ENCODE measurements around the gene CWC27.

Gene CWC27

DNA sequence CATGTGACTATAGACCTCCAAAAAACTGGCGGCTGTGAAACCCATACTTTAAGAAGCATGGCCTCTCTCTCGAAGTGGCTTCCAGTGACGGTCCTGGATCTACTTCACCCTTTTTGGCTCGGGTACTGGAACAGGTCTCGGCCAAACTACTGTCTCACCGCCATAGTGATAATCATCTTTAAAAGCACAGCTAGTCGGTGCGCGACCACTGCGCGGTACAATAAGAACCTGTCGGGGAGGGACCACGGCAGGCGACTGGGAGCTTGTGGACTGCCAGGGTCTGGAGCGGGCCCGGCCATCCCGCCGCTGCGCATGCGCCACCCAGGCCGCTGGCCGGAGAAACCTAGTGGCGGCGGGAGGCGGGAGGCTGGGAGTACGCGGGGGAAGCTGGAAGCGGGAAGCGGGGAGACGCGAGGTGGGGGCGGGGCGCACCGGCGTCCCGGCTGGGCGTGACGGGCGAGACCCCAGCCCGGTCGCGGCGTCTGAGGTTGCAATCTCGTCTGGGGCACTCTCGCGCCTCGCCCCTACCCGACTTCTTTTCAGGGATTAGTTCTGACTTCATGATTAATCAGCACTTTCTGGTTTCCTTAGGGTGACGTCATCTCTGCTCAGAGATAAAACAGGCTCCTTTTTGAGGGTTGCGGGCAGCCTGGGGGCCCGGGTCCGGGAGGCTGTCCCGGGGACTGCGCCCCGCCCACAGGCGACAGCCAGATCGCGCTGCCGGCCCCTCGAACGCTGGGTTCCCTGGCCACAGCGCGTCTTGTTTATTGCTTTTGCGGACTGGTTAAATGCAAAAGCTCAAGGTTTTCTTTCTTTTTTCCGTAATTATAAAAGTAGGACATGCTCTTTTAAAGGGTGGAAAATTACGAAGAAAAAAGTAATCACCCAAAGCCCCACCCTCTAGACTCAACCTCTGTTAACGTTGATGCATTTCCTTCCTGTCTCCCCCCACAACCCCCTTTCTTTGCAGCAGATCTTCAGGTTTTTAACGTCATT, 266.8 kb downstream of the CWC27 start:
- peak; percentile 58 for DNase-seq (ENCODE audit: low read depth in 2 of 2)

DNA sequence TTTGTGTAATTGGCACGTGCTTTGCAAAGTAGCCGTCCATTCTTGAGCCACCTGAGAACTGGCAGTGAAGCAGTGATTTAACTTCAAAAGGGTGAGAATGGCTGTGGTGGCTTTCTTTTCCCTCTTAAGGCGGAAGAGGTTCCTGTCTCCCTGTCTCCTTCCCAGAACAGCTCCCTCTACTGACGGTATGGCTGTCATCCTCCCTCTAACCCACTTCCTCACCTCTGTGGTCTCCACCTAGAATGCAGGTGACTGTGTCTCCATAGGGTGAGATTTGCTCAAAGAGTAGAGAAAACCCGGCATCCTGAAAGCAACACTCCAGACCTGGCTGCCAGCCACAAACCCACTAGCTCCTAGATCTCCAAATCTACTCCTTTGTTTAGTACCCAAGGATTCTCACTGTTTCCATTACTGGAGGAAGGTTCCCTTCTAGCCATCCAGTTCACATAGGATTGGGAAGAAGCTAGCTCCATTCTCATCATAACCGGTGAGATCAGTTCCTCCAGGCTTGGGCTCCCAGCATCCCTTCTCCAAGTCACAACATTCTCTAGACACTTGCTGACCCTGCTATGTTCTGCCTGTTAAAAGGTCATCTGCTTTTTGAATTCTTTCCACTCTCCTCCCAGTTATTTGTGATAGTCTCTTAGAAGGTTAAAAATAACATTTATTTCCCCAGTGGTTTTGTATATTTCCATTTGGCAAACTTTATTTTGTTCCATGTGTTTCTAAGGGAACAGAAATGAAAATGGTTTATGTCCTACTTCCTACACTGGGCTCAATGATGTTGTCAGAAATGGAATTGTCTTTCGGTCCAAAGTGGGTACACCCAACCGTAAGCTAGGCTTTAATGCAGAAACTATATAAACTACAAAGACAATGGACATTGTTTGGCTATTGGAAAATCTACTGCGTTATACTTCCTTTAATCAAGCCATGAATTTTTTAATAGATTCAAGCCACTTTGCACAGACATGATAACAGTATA, 269.4 kb downstream of the CWC27 start:
- DNase-seq (ENCODE audit: low read depth in 2 of 2) = no peak

DNA sequence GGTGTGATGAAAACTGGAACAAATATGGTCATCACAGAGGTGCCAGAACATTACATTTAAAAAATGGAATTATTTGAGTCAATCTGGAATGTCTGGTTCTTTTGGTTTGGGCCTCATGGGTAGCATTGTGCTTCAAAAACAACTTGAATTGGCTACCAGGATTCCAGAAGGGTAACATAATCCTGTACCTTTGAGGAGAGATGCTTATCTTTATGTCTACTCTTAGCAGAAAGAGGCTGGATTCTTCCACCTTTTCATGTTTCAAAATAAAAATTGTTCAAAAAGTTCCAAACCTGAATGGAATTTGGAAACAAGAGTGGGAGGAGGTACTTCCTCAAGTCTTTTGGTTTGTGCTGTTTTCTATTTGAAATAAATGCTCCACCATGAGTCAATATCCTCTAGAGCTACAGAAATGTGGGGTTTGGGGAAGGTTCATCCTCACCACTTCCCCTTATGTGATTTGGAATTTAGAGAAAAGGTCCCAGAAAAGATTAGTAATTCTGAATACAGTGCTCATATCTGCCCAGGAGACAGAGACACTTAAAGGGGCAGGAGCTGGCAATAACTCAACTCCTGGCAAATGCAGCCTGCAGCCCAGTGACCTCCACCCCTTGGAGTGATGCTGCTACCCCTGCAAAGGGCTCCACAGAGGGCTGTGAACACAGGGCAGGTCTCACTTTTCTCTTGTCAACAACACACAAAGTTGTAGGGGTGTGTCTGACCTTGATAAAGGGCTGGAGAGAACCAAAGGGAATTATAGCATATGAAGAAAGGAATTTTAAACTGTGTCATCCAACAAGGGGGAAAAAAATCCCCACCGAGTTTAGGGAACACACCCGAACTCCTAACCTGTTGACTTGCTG, 272.8 kb downstream of the CWC27 start:
- no peak for DNase-seq (ENCODE audit: low read depth in 2 of 2)

DNA sequence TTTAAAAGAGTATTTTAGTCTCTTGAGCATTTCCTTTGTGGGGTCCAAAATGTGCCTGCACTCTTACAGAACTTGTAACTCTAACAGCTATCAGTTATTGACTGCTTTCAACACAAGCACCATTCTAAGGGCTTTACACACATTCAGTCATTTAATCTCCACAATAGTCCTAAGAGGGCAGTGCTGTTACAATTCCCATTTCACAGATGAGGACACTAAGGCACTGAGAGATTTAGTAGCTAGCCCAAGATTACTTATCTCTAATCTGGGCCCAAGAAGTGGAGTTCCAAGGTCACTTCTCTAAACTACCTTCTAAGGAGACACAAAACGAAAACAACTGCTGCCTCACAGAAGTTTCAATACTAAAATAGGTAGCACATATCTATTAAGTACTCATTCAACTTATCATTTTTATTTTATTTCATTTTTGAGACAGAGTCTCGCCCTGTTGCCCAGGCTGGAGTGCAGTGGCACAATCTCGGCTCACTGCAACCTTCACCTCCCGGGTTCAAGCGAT, 275.2 kb downstream of the CWC27 start:
- no peak for DNase-seq (ENCODE audit: low read depth in 2 of 2)

DNA sequence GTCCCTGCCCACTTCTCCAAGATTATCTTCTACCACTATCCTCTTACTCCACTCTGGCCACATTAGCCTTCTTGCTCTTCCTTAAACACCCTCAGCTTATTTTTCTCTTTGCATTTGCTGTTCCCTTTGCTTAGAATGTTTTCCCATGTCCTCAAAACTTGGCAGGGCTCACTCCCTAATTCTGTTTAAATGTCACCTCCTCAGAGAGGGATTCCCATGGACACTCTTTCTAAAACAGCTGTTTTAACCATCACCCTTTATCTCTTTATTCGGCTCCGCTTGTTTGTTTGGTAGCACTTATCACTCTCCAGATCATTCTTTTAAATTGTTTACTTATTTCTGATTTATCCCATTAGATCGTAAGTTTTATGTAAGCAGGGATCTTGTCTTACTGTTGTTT, 278.5 kb downstream of the CWC27 start:
- DNase-seq (ENCODE audit: low read depth in 2 of 2) = no peak

DNA sequence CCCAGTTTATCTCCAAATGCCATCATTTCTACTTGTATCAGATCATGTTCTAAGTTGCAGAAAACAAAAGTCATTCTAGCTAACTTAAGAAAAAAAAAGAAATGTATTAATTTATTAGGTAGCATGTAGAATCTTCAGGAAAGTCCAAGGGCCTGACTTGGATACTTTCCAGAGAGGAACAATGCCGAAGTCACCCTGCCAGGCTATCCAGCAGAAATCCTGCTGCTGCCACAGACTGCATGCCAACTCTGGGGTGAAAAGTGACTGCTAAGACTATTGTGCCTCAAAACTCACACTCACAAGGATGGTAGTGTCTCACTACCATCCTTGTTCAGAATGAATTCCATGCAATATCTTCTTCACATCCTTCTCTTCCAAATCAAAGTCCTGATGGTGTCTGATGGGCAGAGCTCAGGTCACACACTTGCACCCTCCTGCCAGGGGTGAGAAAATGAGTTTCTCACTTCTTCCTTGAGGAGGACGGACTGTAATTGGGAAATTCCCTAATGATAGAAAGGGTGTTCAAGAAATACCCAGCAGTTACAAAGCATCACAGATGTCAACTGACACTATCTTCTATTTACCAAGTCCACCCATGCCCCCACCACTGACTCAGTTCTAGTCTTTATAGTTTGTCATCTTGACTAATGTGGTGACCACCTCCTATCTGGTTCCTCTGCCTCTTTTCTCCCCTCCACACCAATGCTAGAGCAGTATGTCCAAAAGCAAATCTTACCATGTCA, 279.4 kb downstream of the CWC27 start:
- DNase-seq (ENCODE audit: low read depth in 2 of 2) = no peak

DNA sequence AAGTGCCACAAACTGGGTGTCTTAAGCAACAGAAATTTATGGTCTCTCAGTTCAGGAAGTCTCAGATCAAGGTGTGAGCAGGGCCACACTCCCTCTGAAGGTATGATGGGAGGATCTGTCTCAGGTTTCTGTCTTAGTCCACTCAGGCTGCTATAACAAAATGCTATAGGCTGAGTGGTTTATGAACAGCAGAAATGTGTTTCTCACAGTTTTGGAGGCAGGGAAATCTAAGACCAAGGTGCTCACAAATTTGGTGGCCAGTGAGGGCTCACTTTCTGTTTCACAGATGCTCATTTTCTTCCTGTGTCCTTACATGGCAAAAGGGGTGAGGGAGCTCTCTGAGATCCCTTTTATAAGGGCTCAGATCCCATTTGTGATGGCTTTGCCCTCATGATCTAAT, 281.4 kb downstream of the CWC27 start:
- DNase-seq (ENCODE audit: low read depth in 2 of 2) = no peak

DNA sequence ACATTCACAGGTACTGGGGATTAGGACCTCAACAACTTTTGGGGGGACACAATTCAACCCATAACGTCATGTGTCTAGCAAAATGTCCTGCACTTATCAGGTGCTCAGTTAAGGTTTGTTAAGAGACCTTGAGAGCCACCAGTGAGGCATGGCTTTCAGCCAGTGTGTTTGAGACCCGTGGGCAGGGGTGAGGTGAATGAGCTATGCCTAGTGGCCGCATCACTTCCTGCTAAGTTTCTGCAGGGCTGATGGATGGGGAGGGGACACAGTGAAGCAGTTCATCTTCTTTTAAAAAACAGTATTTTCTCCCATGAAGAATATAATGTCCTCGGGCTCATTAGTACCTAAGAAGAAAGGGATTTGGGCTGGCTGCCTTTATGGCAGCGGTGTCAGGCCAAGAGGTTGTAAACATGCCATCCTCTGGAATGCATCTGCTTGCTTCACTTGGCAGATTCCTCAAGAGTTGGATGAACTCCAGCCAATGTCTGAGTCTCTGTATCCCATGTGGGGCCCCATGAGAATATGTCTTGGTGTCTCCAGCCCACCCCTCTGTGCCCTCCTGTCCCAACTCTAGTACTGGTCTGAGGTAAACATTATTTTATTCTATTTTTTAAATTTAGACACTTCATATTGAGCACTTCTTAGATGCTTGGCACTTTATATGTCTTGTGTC, 282.2 kb downstream of the CWC27 start:
- no peak for DNase-seq (ENCODE audit: low read depth in 2 of 2)

DNA sequence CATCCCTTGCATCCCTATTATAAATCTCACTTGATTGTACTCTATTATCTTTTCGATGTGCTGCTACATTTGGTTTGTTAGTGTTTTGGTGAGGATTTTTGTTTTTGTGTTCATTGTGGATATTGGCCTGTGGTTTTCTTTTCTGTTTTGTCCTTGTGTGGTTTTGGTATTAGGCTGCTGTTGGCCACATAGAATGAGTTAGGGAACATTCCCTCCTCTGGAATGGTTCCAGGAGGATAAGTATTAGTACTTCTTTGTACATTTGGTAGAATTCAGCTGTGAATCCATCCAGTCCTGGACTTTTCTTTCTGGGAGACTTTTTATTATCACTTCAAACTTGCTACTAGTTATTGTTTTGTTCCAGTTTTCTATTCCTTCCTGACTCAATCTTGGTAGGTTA, 287.2 kb downstream of the CWC27 start:
- no peak for DNase-seq (ENCODE audit: low read depth in 2 of 2)

DNA sequence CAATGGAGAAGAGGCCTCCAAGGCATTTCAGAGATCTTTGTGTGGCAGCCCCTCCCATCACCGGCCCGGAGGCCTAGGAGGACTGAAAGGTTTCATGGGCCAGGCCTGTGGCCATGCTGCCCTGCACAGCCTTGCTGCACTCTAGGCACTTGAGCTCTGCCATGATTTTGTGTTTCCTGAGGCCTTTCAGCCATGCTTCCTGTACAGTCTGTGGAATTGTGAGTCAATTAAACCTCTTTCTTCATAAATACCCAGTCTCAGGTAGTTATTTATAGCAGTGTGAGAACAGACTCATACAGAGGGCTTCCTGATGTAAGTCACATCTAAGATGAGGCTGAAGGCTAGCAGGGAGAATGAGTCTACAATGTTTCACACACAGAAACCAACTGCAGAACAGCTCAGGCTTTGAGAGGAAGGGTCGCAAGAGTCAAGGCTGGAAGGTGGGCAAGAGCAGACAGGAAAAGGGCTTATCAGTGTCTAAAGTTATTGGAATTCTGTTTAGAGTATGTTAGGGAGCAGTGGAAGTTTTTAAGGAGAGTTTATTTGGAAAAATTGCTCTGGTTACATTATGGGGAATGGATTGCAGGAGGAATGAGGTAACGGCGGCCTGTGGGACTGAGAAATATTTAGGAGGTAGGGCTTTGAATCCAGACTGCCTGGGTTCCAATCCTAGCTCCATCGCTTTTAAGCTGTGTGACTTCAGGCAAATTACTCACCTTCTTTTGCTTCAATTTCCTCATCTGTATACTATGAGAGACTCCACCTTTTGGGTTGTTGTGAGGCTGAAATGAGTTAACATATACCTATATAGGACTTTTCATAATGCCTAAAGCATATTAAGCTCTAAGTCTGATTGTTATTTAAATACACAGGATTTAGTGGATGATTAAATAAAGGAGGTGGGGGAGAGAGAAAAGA, 291.2 kb downstream of the CWC27 start:
- no peak for DNase-seq (ENCODE audit: low read depth in 2 of 2)

DNA sequence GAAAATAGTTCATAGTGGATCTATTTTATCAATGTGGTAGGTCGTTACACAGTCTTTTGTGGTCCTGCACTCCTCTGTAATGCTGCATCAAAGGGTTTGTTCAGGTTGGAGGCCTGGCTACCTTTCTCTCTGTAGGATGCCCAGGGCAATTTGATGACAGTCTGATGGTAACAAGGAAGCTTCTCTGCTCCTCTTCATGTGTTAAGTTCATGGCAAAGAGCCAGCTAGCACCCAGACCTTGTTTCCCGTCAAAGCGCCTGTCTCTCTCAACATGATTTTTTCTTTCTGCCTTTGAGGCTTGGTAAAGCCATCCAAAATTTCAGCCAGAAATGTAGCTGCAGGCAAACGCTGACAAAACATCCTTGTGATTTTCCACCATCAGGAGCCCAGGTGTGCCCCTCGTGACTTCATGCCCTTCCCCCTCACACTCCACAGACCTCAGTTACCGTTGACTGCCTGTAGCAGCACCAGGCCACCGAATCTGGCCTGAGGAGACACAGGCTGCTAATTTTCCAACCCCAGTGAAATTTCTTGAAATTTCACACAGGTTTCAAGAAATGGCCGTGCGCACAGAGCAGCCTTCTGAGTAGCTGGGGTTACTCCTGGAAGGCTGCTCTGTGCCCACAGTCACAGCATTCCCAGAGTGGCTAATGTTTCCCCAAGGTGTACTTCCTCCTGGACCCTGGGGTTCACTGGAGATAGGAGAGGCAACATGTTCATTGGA, 292.7 kb downstream of the CWC27 start:
- no peak for DNase-seq (ENCODE audit: low read depth in 2 of 2)

DNA sequence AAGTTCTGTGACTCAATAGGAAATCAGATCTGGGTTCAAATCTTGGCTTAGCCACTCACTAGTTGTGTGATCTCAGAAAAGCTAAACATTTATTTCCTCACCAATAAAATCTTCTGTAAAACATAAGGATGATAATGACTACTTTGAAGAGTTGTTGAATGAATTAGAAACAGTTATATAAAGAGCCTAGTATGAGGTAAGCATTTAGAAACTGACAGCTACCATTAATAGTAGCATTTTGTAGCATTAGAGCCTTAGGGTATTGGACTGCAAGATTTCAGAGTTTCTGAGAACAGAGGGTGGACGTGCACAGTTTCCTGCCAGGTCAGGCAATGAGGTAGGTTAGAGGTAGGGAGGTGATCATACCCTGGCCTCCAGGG, 293.2 kb downstream of the CWC27 start:
- no peak for DNase-seq (ENCODE audit: low read depth in 2 of 2)

DNA sequence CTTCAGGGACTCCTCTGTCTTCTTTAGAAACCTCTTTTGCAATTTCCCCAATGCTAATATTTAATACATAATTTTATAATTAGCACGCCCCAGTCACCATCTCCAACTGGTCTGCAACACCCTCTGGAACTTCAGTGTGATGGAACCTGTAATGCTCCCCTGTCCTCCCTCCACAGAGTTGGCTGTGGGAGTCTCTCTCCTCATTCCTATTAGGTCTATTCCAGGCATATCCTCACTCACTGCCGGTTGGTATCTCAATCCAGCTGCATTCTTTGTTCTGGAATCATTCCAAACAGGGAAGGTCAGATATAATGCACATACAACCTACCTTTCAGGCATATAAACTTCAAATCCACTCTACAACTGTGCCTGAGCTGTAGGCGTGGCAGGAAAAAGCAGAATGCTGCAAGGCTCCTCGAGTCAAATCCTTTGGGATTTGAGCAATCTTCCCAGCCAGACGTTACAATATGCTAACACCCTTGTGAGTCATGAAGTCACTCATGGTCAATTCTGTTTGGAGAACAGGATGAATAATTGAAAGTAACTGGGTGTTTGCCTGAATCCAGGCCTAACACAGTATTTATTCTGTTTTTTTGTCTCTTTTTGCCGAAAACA, 293.8 kb downstream of the CWC27 start:
- DNase-seq (ENCODE audit: low read depth in 2 of 2) = no peak

DNA sequence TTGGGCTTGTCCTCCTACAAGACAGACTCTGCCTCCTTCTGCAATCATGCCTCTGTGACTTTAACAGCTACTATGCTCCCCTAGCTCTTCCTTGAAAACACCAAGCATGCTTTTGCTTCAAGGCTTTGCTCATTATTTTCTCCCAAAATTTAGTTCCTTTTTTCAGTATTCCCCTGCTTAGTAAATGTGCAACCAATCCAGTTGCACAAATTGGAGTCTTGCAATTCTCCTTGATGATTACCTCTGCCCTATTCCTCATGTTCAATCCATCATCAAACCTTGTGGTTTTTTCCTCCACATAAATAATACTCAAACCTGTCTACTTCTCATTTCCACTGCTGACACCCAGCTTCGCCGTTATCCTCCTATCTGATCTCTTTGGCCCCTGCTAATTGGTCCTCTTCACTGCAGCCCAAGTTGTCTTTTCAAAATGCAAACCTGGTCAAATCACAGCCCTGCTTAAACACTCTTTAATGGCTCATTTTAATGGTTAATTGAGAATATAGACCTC, 296.3 kb downstream of the CWC27 start:
- DNase-seq (ENCODE audit: low read depth in 2 of 2) = no peak

DNA sequence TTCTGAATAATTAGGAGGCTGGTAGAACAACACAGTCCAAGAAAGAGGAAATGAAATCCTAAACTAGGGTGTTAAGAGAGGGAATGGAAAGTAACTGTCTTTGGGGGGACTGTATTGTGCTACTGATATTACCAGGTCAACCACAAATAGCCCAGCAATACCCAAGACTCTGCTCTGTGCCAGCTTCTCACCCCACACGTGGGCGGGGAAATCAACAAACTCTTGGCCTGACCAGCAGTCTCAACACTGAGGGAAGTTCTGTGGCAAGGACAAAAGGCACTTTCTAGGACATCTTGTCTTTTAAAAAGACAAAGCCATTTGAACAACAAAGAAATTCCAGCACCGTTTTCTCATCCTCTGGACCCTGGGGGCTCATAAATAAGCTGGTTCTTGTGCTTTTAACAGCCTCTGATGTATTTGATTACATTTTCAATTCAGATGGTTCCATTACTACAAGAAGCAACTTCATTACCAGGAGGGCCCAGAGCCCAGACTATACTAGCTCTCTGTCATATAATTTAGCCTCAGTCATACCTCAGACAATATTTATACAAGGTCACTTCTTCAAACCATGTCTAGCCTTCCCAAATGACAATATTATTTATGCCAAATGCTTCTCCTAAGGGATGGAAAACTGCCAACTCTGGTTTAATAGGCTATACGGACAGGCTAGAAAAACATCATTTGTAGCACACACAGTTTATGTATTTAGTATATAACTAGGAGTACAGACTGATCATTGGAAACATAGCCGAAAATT, 297.8 kb downstream of the CWC27 start:
- no peak for DNase-seq (ENCODE audit: low read depth in 2 of 2)

DNA sequence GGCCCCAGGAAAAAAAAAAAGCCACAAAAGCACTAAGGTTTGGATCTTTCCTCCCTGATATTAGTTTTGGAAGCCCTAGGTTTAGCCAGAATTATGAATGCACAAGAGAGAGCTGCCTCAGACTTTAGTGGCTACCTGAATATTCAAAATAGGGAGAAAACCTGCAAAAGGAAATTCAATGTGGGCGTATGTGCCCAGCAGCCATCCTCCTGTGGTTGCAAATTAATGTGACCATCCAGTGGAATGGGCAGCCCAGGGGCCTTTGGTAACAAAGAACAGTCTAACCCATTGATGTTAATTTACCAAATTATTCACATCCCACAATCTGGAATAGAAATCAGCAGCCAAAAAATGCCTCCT, 298.4 kb downstream of the CWC27 start:
- DNase-seq (ENCODE audit: low read depth in 2 of 2) = no peak

Measured in stimulated activated CD8-positive, alpha-beta memory T cell treated with anti-CD3 and anti-CD28 coated beads, Interleukin-7, amount 100 ng/mL, for 1 hour (primary cell).